Measurements from ENCODE around the gene ADH5.

- TF ChIP-seq CTCF (conservative IDR thresholded peaks at IDR 0.05) (no peak), ZFX (IDR thresholded peaks at IDR 0.05) (no peak)
These were observed at the start of gene ADH5 for GRCh38 chr4:99088481-99089365.
